Fibroblast of mammary gland (primary cell): ENCODE measurements around the gene PMP22.

Source experiments
- DNase-seq: peaks from one replicate; pipeline ENCODE4 v3.0.0-alpha.2; 2010; ENCODE audit warnings: low read depth
- H3K4me3 ChIP-seq: 2 replicates; pipeline ENCODE4 v1.5.1; 2011; ENCODE audit warnings: low read depth, mild to moderate bottlenecking, low read length, moderate library complexity; ENCODE audit not compliant: control insufficient read depth
- TF ChIP-seq, protein P1 (sequence below): conservative IDR thresholded peaks from 2 replicates; pipeline ENCODE4 v1.5.1; 2011; ENCODE audit warnings: low read depth, low read length, inconsistent platforms; ENCODE audit not compliant: control insufficient read depth, insufficient read depth

PMP22 gene

DNA sequence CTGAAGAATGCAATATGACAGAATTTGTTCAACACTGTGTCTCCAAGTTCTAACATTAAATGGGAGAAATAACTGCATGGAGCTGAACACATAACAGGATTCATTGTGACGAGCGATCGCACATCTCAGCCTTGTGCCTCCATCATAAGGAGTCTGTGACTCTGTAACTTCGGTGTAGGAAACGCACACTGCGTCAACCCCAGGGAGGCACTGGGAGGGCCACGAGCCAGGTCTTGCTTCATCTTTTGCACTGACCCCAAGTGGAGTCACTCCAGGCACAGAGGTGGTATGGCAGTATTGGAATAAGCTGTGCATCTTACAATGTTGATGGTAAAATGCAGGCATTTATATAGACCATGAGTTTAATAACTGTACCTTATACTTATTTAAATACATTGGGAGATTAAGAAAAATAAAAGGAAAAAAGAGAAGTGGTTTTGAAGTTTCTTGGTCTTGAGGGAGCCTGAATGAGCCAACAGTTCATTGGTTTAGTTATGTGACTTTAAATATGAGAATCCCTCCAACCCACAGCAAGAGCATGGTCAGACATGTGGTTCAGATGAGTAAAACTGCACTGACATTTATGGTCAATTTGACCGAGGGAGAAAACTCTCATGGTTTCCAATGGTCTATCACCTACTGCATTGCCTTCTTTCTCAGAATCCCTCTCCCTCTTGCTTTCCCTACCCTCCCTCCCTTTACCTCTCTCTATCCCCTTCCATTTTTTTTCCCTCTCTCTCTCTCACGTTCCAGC, 5.7 kb upstream of the PMP22 start:
- no peak for DNase-seq
- H3K4me3 ChIP-seq: no peak overlapping the region
- TF ChIP-seq, protein P1, sequence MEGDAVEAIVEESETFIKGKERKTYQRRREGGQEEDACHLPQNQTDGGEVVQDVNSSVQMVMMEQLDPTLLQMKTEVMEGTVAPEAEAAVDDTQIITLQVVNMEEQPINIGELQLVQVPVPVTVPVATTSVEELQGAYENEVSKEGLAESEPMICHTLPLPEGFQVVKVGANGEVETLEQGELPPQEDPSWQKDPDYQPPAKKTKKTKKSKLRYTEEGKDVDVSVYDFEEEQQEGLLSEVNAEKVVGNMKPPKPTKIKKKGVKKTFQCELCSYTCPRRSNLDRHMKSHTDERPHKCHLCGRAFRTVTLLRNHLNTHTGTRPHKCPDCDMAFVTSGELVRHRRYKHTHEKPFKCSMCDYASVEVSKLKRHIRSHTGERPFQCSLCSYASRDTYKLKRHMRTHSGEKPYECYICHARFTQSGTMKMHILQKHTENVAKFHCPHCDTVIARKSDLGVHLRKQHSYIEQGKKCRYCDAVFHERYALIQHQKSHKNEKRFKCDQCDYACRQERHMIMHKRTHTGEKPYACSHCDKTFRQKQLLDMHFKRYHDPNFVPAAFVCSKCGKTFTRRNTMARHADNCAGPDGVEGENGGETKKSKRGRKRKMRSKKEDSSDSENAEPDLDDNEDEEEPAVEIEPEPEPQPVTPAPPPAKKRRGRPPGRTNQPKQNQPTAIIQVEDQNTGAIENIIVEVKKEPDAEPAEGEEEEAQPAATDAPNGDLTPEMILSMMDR: no peak

DNA sequence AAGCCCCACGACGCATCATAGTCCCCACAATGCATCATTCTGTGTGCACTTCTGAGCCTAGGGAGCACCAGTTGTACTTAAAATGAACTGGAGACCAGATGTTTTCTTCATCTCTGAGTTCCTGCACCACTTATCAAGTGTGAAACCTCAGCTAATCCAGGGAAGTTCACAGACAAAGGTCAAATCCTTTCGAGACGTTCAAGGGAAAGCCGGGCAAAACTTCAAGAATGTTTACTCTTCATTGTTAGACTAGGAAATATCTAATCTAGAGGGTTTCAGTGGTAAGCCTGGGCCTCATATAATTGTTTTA, 4.6 kb upstream of the PMP22 start:
- H3K4me3 ChIP-seq: no peak overlapping the region
- TF ChIP-seq, protein P1: no peak
- DNase-seq: no peak

DNA sequence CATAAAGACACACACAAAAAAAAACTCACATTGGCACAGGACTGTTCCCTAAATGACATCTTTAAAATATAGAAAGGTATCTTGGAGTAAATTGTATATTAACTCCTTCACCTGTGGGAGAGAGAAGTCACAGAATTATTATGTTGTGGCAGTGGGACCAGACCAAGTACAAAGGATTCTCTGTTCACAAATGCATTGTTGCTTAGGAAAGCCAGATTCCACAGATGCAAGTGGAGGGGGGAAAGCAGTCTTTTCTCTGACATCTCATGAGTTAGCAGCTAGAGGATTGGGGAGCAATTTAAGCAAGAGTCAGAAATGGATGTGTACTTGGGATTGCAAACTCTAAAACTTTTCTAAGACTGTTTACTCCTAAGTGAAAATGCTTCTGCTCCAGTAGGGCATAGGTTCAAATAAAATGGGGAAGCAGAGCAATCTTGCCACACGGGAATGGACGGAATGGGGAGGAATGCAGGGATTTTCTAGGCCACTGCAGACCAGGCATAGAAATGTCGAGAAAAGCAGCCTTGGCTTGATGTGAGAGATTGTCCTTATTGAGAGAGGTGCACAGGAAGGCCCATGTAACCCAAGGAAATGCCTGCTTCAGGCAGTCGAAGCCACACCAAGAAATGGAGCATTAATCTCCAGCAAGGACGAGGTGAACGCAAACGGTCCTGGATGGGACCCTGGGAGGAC, 4.1 kb upstream of the PMP22 start:
- H3K4me3 ChIP-seq: no peak overlapping the region
- TF ChIP-seq, protein P1: no peak
- no peak for DNase-seq

DNA sequence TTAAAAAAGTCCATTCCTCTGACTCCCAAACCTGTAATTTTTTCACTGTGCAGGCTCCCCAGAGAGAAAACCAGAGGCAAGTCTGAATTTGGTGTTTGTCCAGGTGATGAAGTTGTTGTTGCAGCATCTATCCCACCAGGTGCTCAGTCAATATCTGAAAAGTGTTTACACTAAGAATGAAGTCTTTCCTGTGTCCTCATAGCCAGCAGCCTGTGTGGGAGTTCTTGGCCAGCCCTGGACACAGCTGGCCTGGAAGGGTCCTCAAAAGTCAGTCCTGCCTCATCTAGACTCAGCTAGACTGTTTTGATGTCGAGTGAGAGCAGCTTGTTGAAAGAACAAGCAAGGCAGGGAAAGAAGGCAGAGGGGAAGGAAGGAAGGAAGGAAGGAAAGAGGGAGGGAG, 3.3 kb upstream of the PMP22 start:
- TF ChIP-seq, protein P1: no peak
- DNase-seq: no peak
- H3K4me3 ChIP-seq: no peak overlapping the region

DNA sequence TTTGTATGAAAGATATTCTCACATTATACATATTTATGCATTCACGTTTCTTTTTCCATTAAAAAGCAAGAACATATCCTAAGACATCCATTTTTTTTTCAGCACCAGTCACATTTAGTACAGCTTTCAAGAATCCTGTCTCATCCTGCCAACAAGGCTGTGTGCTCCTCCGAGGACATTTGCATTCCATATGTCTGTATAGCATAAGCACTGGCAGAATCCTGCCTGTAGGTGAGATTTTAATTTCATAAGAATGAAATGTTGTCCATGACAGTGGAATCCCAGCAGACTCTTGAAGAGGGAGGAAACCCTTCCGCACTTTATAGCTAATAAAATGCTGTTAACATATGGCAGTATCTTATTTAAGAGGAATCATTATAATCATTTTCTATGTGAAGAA, 2.9 kb upstream of the PMP22 start:
- TF ChIP-seq, protein P1: no peak
- DNase-seq: no peak
- H3K4me3 ChIP-seq: no peak overlapping the region

DNA sequence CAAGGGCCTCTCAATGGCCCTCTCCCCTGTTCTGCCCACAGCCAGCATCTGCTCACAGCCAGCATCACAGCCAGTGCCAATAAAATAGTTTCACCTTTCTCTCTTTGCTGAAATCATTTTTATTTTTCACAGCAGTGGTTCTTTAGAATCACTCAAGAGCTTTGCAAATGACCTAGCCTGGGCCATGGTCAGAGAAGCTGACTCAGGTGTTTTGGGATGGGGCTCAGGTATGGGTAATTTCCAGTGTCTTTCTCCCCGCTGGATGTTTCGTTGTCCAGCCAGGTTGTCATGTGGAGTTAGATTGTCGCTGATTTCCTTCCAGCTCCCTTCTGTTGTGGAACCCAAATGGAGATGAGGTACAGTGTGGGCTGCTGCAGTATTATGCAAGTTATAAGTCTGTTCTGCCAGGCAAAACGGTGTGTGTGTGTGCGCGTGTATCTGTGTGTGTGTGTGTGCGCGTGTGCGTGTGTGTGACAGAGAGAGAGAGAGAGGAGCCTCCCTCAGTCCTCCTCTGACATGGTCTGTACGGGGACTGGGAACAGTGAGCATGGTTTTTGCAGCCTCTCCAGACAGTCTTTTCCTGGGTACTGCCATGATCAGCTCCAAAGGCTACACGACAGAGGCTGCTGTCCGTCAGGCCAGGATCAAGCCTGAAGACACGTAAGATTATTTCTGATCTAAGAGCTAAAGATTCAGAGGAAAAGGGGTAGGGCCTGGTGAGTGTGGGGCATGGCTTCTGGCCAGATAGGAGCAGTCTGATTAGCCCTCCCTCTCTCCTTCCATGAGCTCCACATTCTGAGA, 1.4 kb upstream of the PMP22 start:
- TF ChIP-seq, protein P1: no peak
- H3K4me3 ChIP-seq: no peak overlapping the region
- no peak for DNase-seq
